Renal cortex interstitium (tissue), 11 donors: ENCODE data around the gene MT1A. TPM values are rescaled to one million over a fixed set of nuclear protein-coding genes. Genes with fewer than 3 reads are reported as not detected.
"Not testable (repeated sequence)": the region's sequence is repeated elsewhere in the genome, so short reads cannot be mapped to it uniquely, and the experiment has no call there.

ENCODE experiments used
- DNase-seq, 11 donors: peaks; one replicate each; pipeline ENCODE4 v3.0.0-alpha.2; 2013; ENCODE audit warnings: low read depth in 9 of 11, low spot score in 4 of 11; ENCODE audit errors: extremely low read depth in 1 of 11
- polyA plus RNA-seq, 3 donors: library from polyadenylated mRNA; unstranded; fragments of 120-200 nt; gene quantifications; one replicate each; pipeline ENCODE4 v1.2.1, GENCODE V29; 2013; ENCODE audit not compliant: insufficient read length in 3 of 3

Gene MT1A
- polyA plus RNA-seq, 3 donors, result not detected

- DNase-seq, result no peak
Measured at GRCh38 chr16:56608876-56609462, 29.5 kb upstream of the MT1A start.

- peak in 3 of 11 donors; percentile 46 to 68 (median 65) for DNase-seq
Measured at GRCh38 chr16:56609463-56609921, 29.0 kb upstream of the MT1A start.

DNA sequence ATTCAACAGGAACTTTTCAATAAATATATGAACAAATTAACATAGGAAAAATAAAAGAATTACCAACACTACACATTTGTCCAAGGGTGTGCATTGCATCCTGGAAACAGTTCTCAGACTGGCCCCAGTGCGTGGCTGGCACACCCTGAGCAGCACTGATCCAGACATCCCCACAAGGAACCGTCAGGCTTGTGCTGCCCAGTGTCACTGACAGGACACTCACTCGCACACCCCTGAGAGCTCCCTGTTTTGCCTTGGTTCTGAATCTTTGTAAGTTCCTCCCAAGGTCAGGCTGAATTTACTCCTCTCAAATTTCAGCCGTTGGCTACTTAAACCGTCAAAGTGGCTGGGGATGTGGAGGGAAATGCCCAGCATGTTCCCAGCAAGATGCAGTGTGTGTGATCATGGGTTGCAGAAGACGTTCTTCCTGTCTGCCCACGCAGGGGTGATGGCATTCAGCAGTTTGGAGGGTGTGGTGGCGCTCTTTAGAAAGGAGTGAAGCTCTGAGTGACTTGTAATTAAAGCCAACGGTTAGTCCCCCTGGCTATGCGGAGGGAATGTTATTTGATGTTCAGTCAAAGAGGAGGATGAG, 28.4 kb upstream of the MT1A start:
- DNase-seq, result no peak

- no peak for DNase-seq
Measured at GRCh38 chr16:56610609-56611111, 27.8 kb upstream of the MT1A start.

- DNase-seq, result no peak
Measured at GRCh38 chr16:56611281-56611833, 27.1 kb upstream of the MT1A start.

DNA sequence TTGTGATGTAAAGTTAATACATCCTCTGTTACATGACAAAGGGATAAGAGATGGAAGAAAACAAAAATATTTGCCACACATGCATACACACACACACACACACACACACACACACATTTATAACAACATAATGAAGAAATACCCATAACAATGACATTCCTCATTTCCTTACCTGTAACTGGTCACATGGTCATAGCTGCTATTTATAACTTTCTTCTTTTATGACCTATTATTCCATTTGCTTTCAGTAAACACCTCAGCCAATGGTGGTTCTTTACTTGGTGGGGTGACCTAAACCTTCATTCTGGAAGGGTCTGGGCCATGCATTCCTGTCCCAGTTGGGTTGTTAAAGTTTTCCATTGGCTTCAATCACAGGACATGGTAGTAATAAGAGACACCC, 24.8 kb upstream of the MT1A start:
- DNase-seq, result no peak

- no peak for DNase-seq
Measured at GRCh38 chr16:56614549-56614991, 23.9 kb upstream of the MT1A start.

- DNase-seq, result no peak
Measured at GRCh38 chr16:56615353-56615752, 23.1 kb upstream of the MT1A start.

GRCh38 chr16:56616608-56617211, 21.8 kb upstream of the MT1A start:
- DNase-seq, result no peak

DNA sequence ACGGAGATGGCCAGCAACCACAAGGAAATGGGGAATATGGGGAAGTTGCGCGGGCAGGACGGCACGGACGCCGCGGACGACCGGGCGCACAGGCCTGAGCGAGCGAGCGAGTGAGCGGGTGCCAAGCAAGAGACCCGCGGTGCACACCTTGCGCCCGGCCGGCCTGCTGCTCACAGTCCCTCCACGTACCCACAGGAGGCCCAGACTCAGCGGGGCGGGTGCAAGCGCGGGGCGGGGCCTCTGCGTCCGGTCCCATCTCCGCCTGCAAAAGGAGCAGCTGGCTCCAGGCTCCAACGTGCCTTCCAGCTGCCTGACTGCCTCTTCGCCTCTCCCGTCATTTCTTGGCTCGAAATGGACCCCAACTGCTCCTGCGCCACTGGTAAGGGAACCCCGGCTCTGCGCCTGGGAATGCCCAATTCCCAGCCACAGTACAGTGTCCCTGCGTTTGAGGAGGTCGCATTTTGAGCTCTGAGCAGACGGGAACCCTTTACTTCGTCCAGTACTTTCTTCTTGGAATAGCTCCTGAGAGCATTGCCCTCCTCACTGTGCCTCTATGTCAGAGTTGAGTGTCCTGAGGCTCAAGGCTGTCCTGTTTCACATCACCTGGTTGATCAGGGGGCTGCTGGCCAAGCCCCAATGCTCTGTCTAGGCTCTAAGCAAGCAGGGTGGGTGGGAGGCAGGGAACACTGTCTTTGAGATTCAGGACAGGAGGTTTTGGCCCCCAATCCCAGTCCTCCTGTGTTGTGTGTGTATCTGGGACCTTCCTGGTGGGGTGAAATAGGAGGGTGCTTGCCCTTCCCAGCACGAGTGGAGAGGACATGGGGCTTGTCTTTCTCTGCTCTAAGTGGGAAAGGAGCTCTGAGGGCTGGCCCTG, 21.0 kb upstream of the MT1A start:
- DNase-seq, result peak in 3 of 11 donors; percentile 51 to 62 (median 54)

GRCh38 chr16:56618138-56618537, 20.3 kb upstream of the MT1A start:
- DNase-seq, result no peak

GRCh38 chr16:56620339-56620897, 18.0 kb upstream of the MT1A start:
- DNase-seq, result no peak

- not testable (repeated sequence) for DNase-seq
Measured at GRCh38 chr16:56621665-56622445, 16.6 kb upstream of the MT1A start.

DNA sequence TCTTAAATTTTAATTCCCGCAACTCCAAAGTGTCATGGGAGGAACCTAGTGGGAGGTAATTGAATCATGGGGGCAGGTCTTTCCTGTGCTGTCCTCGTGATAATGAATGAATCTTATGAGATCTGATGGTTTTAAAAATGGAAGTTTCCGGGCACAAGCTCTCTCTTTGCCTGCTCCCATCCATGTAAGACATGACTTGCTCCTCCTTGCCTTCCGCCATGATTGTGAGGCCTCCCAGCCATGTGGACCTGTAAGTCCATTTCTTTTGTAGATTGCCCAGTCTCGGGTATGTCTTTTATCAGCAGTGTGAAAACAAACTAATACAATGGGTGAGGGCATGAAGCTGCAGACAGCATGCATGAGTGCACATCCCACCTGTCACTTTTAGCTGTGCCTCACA, 15.3 kb upstream of the MT1A start:
- not testable (repeated sequence) for DNase-seq

- no peak for DNase-seq
Measured at GRCh38 chr16:56623637-56624036, 14.8 kb upstream of the MT1A start.

DNA sequence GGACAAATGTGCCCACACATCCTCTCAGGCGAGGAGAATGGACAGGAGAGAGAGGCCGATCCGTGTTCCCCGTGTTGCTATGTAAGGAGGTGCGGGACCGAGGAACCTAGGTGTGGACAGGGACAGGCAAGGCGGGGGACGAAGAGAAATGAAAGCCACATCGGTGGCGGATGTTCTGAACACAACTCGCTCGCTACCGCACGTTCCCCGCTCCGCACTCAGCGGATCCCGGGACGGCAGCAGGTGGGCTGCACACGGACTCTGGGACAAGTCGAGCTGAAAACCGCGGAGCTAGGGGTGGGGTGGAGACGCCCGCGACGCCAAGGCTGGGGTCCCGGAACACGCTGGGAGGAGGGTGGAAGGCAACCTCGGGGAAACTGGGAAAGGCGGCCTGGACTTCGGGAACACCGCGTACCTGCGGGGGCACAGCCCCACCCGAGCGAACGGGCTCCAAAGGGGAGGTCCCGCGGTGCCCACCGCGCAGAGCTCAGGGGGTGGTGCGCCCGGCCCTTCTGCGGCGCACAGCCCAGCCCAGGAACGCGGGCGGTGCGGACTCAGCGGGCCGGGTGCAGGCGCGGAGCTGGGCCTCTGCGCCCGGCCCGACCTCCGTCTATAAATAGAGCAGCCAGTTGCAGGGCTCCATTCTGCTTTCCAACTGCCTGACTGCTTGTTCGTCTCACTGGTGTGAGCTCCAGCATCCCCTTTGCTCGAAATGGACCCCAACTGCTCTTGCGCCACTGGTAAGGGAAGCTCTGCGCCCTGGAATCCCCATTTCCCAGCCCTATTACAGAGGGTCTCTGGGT, 13.1 kb upstream of the MT1A start, which contains the start of gene MT1E:
TSS of gene MT1E (plus strand) at position 642 of the 803 bp plus-strand sequence. CDS start at position 713, 71 bp downstream.
- DNase-seq, result no peak

DNA sequence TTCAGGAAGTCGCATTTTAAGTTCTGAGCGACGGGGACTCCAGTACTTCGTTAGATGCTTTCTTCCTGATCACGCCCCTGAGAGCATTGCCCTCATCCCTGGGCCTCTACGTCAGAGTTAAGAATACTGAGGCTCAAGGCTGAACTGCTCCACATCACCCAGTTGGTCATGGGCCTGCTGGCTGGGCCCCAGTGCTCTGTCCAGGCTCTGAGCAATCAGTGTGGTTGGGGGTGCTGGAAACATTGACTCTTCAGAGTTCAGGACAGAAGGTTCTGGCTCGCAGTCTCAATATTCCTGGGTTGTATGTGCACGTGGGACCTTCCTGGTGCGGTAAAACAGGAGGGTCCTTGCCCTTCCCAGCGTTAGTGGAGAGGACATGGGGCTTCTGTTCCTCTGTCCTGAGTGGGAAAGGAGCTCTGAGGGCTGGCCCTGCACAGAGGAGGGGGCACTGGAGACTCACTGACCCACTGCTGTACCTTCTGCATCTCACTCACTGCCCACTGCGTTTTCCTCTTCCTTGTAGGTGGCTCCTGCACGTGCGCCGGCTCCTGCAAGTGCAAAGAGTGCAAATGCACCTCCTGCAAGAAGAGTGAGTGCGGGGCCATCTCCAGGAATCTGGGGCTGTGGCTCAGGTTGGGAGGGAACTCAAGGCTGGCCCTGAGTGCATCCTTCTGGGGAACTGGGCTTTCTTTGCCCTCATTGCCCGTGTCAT, 12.4 kb upstream of the MT1A start:
- no peak for DNase-seq
